ENCODE results near the gene SCYL1. TPM values are rescaled to one million over a fixed set of nuclear protein-coding genes. Genes with fewer than 3 reads are reported as not detected.

SCYL1 gene
- total RNA-seq, 1 experiment from 2014 or later = 70.9 TPM

DNA sequence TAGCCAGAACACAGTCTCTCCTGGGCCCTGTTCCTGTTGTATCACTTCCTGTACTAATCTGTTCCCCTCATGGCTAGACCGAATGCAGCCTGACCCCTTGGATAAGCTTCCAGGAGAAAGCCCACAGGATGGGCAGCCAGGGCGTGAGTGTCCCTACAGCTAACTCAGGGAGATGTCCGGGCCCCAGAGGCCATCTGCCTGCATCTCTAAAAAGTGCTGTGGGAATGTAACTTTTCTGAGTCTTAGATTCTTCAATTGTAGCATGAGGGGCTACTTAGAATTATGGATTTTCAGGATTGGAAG lies 33.8 kb upstream of the SCYL1 start:
- ChIA-PET POLR2A (interaction anchor here (0.6 to 30.1 kb wide), 11 partner anchors 13 to 681 kb away, joined by 3 to 2994 read pairs (median 33); partner anchors contain the start of genes FAM89B, FRMD8, MALAT1 and NEAT1), CTCF (interaction anchor here (0.6 to 3.1 kb wide), 6 partner anchors 12 to 111 kb away, joined by 3 to 25 read pairs (median 4); no protein-coding TSS in a partner anchor)
- no TSS peak for BruUV-seq (replicated peaks)
- DNase-seq (ENCODE audit: unreplicated experiment) = no peak
- Mint-ChIP-seq H3K36me3 (ENCODE audit: insufficient read depth, unreplicated experiment) (peaks cover 8% of the 10 kb centered on the region), H3K9me3 (ENCODE audit: unreplicated experiment) (no peaks in the 10 kb centered on the region), H3K27ac (ENCODE audit: low read depth, unreplicated experiment) (peak overlapping the region; percentile 96), H3K27me3 (ENCODE audit: insufficient read depth, unreplicated experiment) (no peaks in the 10 kb centered on the region), H3K4me1 (ENCODE audit: insufficient read depth, unreplicated experiment) (peaks cover 48% of the 10 kb centered on the region), H3K4me3 (ENCODE audit: unreplicated experiment) (peak overlapping the region; percentile 16)
- TF ChIP-seq, protein P1, sequence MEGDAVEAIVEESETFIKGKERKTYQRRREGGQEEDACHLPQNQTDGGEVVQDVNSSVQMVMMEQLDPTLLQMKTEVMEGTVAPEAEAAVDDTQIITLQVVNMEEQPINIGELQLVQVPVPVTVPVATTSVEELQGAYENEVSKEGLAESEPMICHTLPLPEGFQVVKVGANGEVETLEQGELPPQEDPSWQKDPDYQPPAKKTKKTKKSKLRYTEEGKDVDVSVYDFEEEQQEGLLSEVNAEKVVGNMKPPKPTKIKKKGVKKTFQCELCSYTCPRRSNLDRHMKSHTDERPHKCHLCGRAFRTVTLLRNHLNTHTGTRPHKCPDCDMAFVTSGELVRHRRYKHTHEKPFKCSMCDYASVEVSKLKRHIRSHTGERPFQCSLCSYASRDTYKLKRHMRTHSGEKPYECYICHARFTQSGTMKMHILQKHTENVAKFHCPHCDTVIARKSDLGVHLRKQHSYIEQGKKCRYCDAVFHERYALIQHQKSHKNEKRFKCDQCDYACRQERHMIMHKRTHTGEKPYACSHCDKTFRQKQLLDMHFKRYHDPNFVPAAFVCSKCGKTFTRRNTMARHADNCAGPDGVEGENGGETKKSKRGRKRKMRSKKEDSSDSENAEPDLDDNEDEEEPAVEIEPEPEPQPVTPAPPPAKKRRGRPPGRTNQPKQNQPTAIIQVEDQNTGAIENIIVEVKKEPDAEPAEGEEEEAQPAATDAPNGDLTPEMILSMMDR (IDR thresholded peaks at IDR 0.05; ENCODE audit: unreplicated experiment) = no peak
- intact Hi-C loops (cut with micrococcal nuclease) = no loop called here

DNA sequence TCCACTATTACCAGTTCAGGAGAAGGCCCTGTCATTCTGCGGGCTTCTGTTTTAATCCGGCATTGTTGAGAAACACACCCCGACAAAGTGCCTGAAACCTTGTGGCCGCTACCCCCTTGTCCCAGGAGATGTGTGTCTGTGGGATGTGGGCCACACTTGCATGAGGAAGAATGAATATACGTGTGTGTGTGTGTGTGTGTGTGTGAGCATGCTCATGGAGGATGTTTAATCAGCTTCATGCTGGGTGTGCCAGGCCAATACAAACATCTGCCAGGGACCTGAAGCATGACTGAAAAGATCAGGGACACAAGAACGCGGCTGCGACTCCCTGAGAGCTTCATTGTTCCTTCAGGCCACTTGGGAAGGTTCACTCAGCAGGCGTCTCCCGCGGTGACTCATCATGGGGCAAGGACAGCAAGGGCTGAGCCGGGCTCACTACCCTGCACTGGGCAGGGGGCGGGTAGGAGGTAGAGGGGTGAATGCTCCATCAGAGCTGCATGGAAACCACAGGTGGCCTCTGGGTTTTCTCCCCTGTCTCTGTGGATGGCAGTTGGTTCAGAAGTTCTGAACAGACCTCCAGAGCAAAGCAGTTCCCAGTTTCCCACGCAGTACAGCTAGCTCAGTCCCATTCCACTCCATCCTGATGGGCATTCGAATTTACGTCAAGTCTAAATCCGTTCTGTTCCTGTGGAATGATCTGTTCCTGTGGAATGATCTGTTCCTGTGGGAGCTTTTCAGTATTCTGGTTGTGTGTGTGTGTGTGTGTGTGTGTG lies 33.1 kb upstream of the SCYL1 start:
- CTCF ChIA-PET = interaction anchor here (0.6 to 3.1 kb wide), 10 partner anchors 10 to 112 kb away, joined by 3 to 25 read pairs (median 4); no protein-coding TSS in a partner anchor
- POLR2A ChIA-PET = interaction anchor here (0.6 to 30.1 kb wide), 13 partner anchors 8 to 682 kb away, joined by 3 to 2994 read pairs (median 21); partner anchors contain the start of genes FAM89B, FRMD8, MALAT1 and NEAT1
- Mint-ChIP-seq H3K4me1 (ENCODE audit: insufficient read depth, unreplicated experiment) (peaks cover 51% of the 10 kb centered on the region), H3K36me3 (ENCODE audit: insufficient read depth, unreplicated experiment) (peaks cover 8% of the 10 kb centered on the region), H3K9me3 (ENCODE audit: unreplicated experiment) (no peaks in the 10 kb centered on the region), H3K27ac (ENCODE audit: low read depth, unreplicated experiment) (peak overlapping the region; percentile 96), H3K27me3 (ENCODE audit: insufficient read depth, unreplicated experiment) (no peaks in the 10 kb centered on the region), H3K4me3 (ENCODE audit: unreplicated experiment) (peak overlapping the region; percentile 57)
- intact Hi-C loops (cut with micrococcal nuclease) = no loop called here
- BruUV-seq (replicated peaks) = no TSS peak
- TF ChIP-seq, protein P1 (IDR thresholded peaks at IDR 0.05; ENCODE audit: unreplicated experiment) = no peak
- DNase-seq (ENCODE audit: unreplicated experiment) = peak; percentile 90

DNA sequence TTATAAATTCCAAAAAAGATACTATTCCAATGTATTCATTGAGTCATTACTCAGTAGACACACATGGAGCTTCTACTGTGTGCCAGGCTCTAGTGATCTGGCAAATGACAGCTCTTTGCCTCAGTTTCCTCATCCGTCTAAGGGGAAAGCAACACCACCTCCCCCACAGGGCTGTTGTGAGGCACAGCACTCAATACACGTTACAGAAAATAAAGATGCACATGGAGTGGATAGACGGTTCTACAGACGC lies 32.6 kb upstream of the SCYL1 start:
- peak overlapping the region; percentile 96 for H3K27ac Mint-ChIP-seq (ENCODE audit: low read depth, unreplicated experiment)
- POLR2A ChIA-PET = interaction anchor here (0.9 to 30.1 kb wide), 11 partner anchors 9 to 181 kb away, joined by 3 to 2994 read pairs (median 33); partner anchors contain the start of genes FAM89B, FRMD8, MALAT1 and NEAT1
- peak overlapping the region; percentile 57 for H3K4me3 Mint-ChIP-seq (ENCODE audit: unreplicated experiment)
- TF ChIP-seq, protein P1 (IDR thresholded peaks at IDR 0.05; ENCODE audit: unreplicated experiment) = no peak
- CTCF ChIA-PET = interaction anchor here (0.6 to 3.1 kb wide), 9 partner anchors 10 to 79 kb away, joined by 3 to 25 read pairs (median 4); no protein-coding TSS in a partner anchor
- intact Hi-C loops (cut with micrococcal nuclease) = no loop called here
- H3K36me3 Mint-ChIP-seq (ENCODE audit: insufficient read depth, unreplicated experiment) = peaks cover 5% of the 10 kb centered on the region
- no peaks in the 10 kb centered on the region for H3K9me3 Mint-ChIP-seq (ENCODE audit: unreplicated experiment)
- no peak for DNase-seq (ENCODE audit: unreplicated experiment)
- BruUV-seq (replicated peaks) = no TSS peak
- H3K27me3 Mint-ChIP-seq (ENCODE audit: insufficient read depth, unreplicated experiment) = no peaks in the 10 kb centered on the region
- peaks cover 56% of the 10 kb centered on the region for H3K4me1 Mint-ChIP-seq (ENCODE audit: insufficient read depth, unreplicated experiment)

DNA sequence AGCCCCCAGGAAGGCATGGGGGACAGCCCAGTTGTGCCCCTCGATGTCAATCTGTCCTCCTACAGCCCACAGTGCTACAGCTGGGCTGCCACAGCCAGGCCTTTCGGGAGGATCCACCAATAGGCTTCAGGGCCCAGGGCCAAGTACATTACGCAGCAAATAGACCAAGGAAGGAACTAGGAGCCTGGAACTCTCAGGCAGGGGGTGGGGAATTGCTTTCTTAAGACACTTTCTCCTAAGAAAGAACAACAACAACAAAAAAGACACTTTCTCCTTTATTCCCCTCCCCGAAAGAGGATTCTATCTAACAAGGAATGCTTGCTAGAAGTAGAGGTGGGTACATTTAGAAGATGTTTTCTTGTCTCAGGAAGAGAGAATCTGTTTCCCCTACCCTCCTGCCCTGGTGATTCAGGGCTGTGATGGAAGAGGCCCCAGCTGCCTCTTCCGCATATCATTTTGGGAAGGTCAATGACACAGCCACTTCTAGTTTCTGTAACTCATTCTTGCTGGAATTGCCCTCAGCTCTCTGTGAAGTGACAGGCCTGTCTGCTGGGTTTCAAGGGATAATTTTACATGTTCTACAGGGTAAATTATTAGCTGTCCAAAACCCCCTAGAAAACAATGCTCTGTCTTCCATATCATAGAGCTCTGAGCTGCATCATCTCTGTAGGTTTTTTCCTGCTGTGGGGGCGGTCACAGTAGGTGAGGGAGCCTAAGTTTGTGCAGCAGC lies 32.1 kb upstream of the SCYL1 start:
- peak overlapping the region; percentile 57 for H3K4me3 Mint-ChIP-seq (ENCODE audit: unreplicated experiment)
- intact Hi-C loops (cut with micrococcal nuclease) = no loop called here
- no peaks in the 10 kb centered on the region for H3K27me3 Mint-ChIP-seq (ENCODE audit: insufficient read depth, unreplicated experiment)
- ChIA-PET CTCF (interaction anchor here (0.6 to 3.1 kb wide), 12 partner anchors 9 to 110 kb away, joined by 3 to 25 read pairs (median 3); no protein-coding TSS in a partner anchor), POLR2A (interaction anchor here (0.6 to 30.1 kb wide), 21 partner anchors 7 to 182 kb away, joined by 3 to 2994 read pairs (median 7); partner anchors contain the start of genes FAM89B, FRMD8, MALAT1 and NEAT1)
- peaks cover 55% of the 10 kb centered on the region for H3K4me1 Mint-ChIP-seq (ENCODE audit: insufficient read depth, unreplicated experiment)
- no TSS peak for BruUV-seq (replicated peaks)
- peak overlapping the region; percentile 96 for H3K27ac Mint-ChIP-seq (ENCODE audit: low read depth, unreplicated experiment)
- H3K36me3 Mint-ChIP-seq (ENCODE audit: insufficient read depth, unreplicated experiment) = no peaks in the 10 kb centered on the region
- no peaks in the 10 kb centered on the region for H3K9me3 Mint-ChIP-seq (ENCODE audit: unreplicated experiment)
- TF ChIP-seq, protein P1 (IDR thresholded peaks at IDR 0.05; ENCODE audit: unreplicated experiment) = no peak
- peak; percentile 93 for DNase-seq (ENCODE audit: unreplicated experiment)

Measured in MCF 10A (cell line).